ENCODE data around the gene FBXO11.
A peak's percentile ranks its signal among the peaks of the same experiment; 100 is the strongest.

FBXO11 gene

GRCh38 chr2:47844162-47844561 is 62.1 kb downstream of the FBXO11 start:
- no peak for DNase-seq

GRCh38 chr2:47843407-47843806 is 62.9 kb downstream of the FBXO11 start:
- DNase-seq = no peak

DNA sequence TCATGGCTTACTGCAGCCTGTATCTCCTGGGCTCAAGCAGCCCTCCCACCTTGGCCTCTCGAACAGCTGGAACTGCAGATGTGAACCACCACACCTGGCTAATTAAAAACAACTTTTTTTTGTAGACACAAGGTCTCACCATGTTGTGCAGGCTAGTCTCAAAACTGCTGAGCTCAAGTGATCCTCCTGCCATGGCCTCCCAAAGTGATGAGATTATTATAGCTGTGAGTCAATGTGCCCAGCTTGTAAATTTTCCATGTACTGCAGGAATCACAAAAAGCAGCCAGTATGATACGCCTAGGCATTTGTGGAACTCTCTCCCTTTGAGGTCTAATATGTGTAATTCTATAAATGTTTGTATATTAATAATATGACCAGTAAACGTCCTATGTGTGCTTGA is 63.5 kb downstream of the FBXO11 start:
- DNase-seq = no peak

- no peak for DNase-seq
Measured at GRCh38 chr2:47838686-47839085, 67.6 kb downstream of the FBXO11 start.

- DNase-seq = no peak
Measured at GRCh38 chr2:47838249-47838648, 68.0 kb downstream of the FBXO11 start.

GRCh38 chr2:47833516-47833968 is 72.8 kb downstream of the FBXO11 start:
- DNase-seq = no peak

GRCh38 chr2:47822518-47822917 is 83.8 kb downstream of the FBXO11 start:
- no peak for DNase-seq

DNA sequence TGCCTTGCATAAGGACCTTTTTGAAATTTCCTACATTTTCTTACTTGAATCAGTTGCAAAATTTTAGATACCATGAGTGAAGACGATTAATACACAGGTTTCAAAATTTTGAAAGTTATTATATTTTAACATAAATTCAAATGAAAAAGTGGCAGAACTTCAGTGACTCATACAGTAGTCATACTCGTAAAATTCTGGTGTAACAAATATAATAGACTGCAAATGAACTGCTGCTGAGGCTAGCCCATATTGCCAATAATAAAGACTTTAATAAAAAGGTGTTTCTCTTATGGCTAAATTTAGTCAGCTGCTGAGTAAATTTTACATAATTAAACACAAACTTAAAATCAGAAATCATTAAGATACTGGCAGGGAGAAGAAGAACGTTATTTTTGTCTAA is 86.5 kb downstream of the FBXO11 start:
- DNase-seq = no peak

- no peak for DNase-seq
Measured at GRCh38 chr2:47818777-47819176, 87.5 kb downstream of the FBXO11 start.

DNA sequence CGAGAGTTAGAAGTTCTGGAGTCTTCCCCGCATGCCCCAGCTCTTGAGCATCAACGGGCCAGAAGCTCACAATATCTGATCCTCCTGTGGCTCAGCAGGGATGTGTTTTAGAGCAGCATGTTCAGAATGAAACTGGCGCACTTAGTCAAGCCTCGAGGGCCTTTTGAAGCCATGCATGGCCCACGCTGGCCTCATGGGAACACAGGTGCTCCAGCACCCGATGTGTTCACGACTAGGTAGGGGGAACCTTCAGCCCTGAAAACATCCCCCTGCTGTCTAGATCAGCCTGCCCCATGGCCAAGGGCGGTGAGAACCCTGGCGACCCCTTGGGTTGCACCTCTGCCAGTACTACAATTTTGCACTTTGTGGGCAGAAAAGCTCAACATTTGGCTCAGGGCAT is 90.5 kb downstream of the FBXO11 start:
- no peak for DNase-seq

GRCh38 chr2:47811668-47812067 is 94.6 kb downstream of the FBXO11 start:
- no peak for DNase-seq

- DNase-seq = no peak
Measured at GRCh38 chr2:47810850-47811249, 95.4 kb downstream of the FBXO11 start.

- no peak for DNase-seq
Measured at GRCh38 chr2:47809903-47810302, 96.4 kb downstream of the FBXO11 start.

- no peak for DNase-seq
Measured at GRCh38 chr2:47808614-47809013, 97.7 kb downstream of the FBXO11 start.

DNA sequence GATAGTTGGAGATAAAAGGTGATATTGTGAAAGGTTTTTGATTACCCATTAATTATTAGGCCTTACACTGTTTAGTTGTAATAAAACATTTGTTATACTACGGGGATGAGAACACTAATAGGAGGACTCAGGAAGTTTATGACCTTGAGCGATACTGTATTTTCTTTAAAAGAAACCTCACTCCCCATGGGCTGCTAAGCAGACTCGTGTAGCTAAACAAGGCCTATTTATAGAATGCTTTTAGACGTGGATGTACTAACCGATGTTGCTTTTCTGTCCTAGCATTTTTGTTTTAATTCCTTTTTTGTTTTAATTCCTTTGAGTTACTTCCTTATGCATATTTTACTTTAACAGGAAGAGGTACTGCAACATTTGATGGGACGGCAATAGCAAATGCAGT is 100.4 kb downstream of the FBXO11 start:
- DNase-seq = no peak

DNA sequence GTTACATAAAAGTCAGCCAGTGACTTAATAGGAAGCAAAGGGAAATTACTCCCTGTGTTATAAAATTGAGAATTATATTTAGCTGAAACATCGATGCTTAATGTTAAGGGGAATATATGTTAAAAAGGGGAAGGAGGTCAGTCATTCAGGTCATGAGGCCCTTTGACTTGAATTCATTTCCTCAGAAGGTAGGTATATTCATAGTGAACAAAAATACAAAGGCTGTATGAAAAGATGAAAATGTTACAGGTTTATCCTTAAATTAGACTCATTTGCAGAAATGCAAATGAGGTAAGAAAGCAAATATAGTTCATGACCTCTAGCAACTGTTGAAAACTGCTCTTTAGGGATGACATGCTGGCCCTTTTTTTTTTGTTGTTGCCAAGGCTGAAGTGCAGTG is 102.5 kb downstream of the FBXO11 start:
- DNase-seq = no peak

- DNase-seq = no peak
Measured at GRCh38 chr2:47803363-47803762, 102.9 kb downstream of the FBXO11 start.

DNA sequence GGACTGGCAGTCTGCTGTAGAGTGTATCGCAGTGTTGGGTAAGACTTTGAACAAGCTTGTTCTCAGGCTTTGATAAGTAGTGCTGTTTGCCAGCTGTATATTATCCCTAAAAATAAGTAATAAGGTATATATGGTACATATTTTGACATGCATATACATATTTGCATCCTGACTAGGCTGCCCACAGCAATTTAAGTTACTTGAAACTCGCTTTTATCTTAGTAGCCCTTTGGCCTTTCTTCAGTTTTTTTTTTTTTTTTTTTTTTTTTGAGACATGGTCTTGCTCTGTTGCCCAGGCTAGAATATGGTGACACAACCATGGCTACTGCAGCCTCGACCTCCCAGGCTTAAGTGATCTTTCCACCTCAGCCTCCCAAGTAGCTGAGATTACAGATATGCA is 105.2 kb downstream of the FBXO11 start:
- no peak for DNase-seq

DNA sequence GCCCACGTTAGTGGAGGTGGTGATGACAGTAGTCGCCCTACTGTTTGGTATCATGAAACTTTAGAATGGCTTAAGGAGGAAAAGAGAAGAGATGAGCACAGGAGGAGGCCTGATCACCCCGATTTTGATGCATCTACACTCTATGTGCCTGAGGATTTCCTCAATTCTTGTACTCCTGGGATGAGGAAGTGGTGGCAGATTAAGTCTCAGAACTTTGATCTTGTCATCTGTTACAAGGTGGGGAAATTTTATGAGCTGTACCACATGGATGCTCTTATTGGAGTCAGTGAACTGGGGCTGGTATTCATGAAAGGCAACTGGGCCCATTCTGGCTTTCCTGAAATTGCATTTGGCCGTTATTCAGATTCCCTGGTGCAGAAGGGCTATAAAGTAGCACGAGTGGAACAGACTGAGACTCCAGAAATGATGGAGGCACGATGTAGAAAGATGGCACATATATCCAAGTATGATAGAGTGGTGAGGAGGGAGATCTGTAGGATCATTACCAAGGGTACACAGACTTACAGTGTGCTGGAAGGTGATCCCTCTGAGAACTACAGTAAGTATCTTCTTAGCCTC is 107.2 kb downstream of the FBXO11 start:
- no peak for DNase-seq

DNA sequence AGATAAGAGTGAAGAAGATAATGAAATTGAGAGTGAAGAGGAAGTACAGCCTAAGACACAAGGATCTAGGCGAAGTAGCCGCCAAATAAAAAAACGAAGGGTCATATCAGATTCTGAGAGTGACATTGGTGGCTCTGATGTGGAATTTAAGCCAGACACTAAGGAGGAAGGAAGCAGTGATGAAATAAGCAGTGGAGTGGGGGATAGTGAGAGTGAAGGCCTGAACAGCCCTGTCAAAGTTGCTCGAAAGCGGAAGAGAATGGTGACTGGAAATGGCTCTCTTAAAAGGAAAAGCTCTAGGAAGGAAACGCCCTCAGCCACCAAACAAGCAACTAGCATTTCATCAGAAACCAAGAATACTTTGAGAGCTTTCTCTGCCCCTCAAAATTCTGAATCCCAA is 107.7 kb downstream of the FBXO11 start:
- DNase-seq = no peak

- no peak for DNase-seq
Measured at GRCh38 chr2:47796090-47796697, 110.1 kb downstream of the FBXO11 start.

- DNase-seq = no peak
Measured at GRCh38 chr2:47785986-47786385, 120.3 kb downstream of the FBXO11 start.

DNA sequence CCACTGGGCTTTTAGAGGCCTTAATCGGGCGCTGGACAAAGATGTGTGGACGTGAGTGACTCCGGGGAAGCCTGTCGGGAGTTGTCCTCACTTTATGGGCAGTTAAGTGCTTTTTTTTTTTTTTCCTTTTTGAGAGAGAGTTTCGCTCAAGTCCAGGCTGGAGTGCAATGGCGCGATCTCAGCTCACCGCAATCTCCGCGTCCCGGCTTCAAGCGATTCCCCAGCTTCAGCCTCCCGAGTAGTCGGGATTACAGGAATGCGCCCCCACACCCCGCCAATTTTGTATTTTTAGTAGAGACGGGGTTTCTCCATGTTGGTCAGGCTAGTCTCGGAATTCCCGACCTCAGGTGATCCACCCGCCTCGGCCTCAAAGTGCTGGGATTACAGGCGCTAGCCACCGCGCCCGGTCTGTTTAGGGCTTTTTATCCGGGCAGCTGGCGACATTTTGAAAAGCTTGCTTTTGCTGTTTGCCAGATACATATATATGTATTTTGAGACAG is 121.9 kb downstream of the FBXO11 start:
- no peak for DNase-seq

- peak; percentile 56 for DNase-seq
Measured at GRCh38 chr2:47783486-47784351, 122.6 kb downstream of the FBXO11 start.

Data from NCI-H1092 treated with DMSO at 0.1 percent for 48 hours (cell line).